Measurements from ENCODE around the gene TRDN. TPM values are rescaled to one million over a fixed set of nuclear protein-coding genes. Genes with fewer than 3 reads are reported as not detected.

TRDN gene
- total RNA-seq, 1 experiment from 2014 or later = 10.4 TPM

GRCh38 chr6:123550052-123550617, 86.6 kb downstream of the TRDN start:
- no peak overlapping the region for H2BK12ac ChIP-seq (ENCODE audit: insufficient read length, low read depth, low read length)
- H3K14ac ChIP-seq (ENCODE audit: insufficient read depth, low read length) = no peak overlapping the region
- no peak overlapping the region for H2BK15ac ChIP-seq (ENCODE audit: low read depth, low read length)
- Mint-ChIP-seq H3K27me3 (ENCODE audit: low read depth) (no peaks in the 10 kb centered on the region), H3K9me3 (no peaks in the 10 kb centered on the region), H3K27ac (no peak overlapping the region), H3K4me3 (no peak overlapping the region), H3K4me1 (no peaks in the 10 kb centered on the region), H3K36me3 (ENCODE audit: insufficient read depth in 1 of 3, low read depth in 3 of 3) (no peaks in the 10 kb centered on the region)
- no peak overlapping the region for H2BK120ac ChIP-seq (ENCODE audit: low read depth, low read length, poor library complexity, severe bottlenecking)
- no peaks in the 10 kb centered on the region for H3K4me1 ChIP-seq (ENCODE audit: insufficient read depth, low read length)
- H4K5ac ChIP-seq (ENCODE audit: insufficient read length, low read depth, low read length) = no peak overlapping the region
- no peak overlapping the region for H3K56ac ChIP-seq (ENCODE audit: insufficient read length, low read depth, low read length)
- no peak overlapping the region for H2AFZ ChIP-seq (ENCODE audit: low read length)
- H4K8ac ChIP-seq (replicated peaks; ENCODE audit: insufficient read length, low read depth, low read length) = no peak overlapping the region
- no peak for TF ChIP-seq CTCF (conservative IDR thresholded peaks at IDR 0.05)
- DNase-seq = no peak
- H3T11ph ChIP-seq (ENCODE audit: low read length) = no peak overlapping the region
- no peak overlapping the region for H2BK5ac ChIP-seq (ENCODE audit: insufficient read length, low read length)
- no peak overlapping the region for H3K9ac ChIP-seq (ENCODE audit: extremely low read depth, insufficient read length, low read length)
- H2BK20ac ChIP-seq (ENCODE audit: low read depth, low read length, poor library complexity, severe bottlenecking) = no peak overlapping the region
- H3K23me2 ChIP-seq (ENCODE audit: insufficient read length, low read depth, low read length, poor library complexity, severe bottlenecking) = no peaks in the 10 kb centered on the region
- H3K79me1 ChIP-seq (ENCODE audit: insufficient read depth, low read depth, low read length, poor library complexity, severe bottlenecking) = no peaks in the 10 kb centered on the region
- no peak overlapping the region for H2AK5ac ChIP-seq (ENCODE audit: insufficient read length, low read length)
- H4K91ac ChIP-seq (ENCODE audit: insufficient read length, low read depth, low read length) = no peak overlapping the region
- no peak overlapping the region for H3K23ac ChIP-seq (ENCODE audit: insufficient read length, low read depth, low read length)
- no peak overlapping the region for H3K4ac ChIP-seq (ENCODE audit: low read depth, low read length)
- H3K9me3 ChIP-seq (ENCODE audit: control insufficient read depth, low read depth, low read length) = no peaks in the 10 kb centered on the region
- no peak overlapping the region for H3K18ac ChIP-seq (ENCODE audit: insufficient read length, low read depth, low read length)
- H3K27me3 ChIP-seq (ENCODE audit: insufficient read depth, low read length) = no peaks in the 10 kb centered on the region
- no CpG with 5 or more reads among the region's 2 CpGs for WGBS (ENCODE audit: extremely low coverage, insufficient read length, low lambda C conversion rate)
- H3K27ac ChIP-seq (ENCODE audit: insufficient read length, low read depth, low read length) = no peak overlapping the region
- H4K20me1 ChIP-seq (ENCODE audit: control insufficient read depth, insufficient read depth, insufficient read length) = no peaks in the 10 kb centered on the region
- H3K4me2 ChIP-seq (ENCODE audit: insufficient read depth, insufficient read length, low read length) = no peak overlapping the region
- H3K79me2 ChIP-seq (ENCODE audit: insufficient read depth, low read length) = no peaks in the 10 kb centered on the region
